ENCODE results near the gene SMIM23.

The SMIM23 gene

DNA sequence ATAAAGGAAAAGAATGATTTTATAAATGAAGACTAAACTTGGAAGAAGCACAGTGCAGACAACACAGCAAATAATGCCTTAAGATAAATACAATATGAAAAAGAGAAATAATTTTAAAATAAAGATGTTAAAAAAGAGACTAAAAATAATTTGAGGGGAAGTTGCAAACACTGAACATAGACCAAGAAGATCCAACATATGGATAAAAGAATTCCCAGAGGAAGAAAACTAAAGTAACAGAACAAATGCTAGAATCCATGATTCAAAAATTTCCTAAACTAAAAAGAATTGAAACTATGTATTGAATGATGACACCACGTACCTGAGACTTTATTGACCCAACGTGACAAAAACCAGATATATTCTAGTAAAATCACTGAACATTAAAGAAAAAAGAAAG is 18.7 kb upstream of the SMIM23 start:
- no peak overlapping the region for H3K4me3 ChIP-seq (replicated peaks; ENCODE audit: low read depth, low read length)
- no peak for DNase-seq (ENCODE audit: extremely low read depth, low read depth)
- TF ChIP-seq, protein P1, sequence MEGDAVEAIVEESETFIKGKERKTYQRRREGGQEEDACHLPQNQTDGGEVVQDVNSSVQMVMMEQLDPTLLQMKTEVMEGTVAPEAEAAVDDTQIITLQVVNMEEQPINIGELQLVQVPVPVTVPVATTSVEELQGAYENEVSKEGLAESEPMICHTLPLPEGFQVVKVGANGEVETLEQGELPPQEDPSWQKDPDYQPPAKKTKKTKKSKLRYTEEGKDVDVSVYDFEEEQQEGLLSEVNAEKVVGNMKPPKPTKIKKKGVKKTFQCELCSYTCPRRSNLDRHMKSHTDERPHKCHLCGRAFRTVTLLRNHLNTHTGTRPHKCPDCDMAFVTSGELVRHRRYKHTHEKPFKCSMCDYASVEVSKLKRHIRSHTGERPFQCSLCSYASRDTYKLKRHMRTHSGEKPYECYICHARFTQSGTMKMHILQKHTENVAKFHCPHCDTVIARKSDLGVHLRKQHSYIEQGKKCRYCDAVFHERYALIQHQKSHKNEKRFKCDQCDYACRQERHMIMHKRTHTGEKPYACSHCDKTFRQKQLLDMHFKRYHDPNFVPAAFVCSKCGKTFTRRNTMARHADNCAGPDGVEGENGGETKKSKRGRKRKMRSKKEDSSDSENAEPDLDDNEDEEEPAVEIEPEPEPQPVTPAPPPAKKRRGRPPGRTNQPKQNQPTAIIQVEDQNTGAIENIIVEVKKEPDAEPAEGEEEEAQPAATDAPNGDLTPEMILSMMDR (IDR thresholded peaks at IDR 0.05; ENCODE audit: low read depth, low read length, missing control alignments), result no peak

DNA sequence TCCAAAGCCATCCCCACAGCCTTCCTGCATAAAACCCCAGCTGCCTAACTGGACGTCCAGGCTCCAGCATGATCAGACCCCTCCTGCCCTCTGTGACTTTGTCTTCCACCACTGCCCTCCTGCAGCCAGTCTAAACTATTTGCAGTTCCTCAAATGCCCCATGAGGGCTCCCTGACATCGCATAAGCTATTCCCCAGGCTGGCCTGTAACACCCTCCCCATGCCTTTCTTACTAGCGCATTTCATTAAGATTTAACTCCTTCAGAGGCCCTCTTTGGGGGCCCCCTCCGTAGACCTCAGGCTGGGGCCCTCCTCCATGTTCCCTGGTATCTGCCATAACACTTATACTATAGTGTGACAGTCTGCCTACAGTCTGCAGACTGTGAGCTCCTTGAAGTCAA is 15.5 kb upstream of the SMIM23 start:
- TF ChIP-seq, protein P1 (IDR thresholded peaks at IDR 0.05; ENCODE audit: low read depth, low read length, missing control alignments), result no peak
- no peak overlapping the region for H3K4me3 ChIP-seq (replicated peaks; ENCODE audit: low read depth, low read length)
- no peak for DNase-seq (ENCODE audit: extremely low read depth, low read depth)

DNA sequence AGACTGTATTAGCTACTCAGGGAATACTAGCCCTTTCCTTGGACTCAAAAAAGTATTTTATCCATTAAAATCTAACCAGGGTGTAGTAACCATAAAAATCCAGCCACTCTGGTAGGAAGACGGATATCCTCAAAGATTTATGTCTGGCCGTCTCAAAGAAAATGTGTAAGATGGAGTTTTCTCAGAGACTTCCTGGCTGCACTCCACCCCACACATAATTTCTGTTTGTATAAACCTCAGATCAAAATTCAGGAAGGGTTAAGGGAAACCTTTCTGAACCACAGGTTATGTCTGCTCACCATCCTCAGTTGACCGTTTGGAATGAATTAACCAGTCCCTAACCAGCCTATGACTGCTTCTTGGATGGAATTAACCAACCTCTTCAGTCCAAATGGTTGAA is 13.8 kb upstream of the SMIM23 start:
- no peak for DNase-seq (ENCODE audit: extremely low read depth, low read depth)
- no peak overlapping the region for H3K4me3 ChIP-seq (replicated peaks; ENCODE audit: low read depth, low read length)
- TF ChIP-seq, protein P1 (IDR thresholded peaks at IDR 0.05; ENCODE audit: low read depth, low read length, missing control alignments), result no peak

DNA sequence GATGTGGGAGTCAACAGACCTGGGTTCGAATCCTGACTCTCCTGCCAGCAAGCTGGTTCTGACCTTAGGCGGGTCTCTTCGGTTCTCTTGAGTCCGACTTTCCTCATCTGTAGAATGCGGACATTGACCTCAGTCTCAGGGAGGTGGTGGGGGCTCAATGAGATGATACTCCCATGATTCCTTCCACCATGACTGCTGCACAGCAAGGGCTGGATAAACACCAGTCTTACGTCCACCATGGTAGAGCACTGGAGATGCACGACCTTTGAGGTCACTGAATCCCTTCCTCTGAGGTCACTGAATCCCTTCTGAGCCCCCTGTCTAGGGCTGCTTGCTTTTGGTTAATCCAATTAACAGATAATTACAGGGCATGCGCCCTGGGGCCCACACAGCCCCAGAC is 12.5 kb upstream of the SMIM23 start:
- TF ChIP-seq, protein P1 (IDR thresholded peaks at IDR 0.05; ENCODE audit: low read depth, low read length, missing control alignments), result no peak
- no peak overlapping the region for H3K4me3 ChIP-seq (replicated peaks; ENCODE audit: low read depth, low read length)
- no peak for DNase-seq (ENCODE audit: extremely low read depth, low read depth)

DNA sequence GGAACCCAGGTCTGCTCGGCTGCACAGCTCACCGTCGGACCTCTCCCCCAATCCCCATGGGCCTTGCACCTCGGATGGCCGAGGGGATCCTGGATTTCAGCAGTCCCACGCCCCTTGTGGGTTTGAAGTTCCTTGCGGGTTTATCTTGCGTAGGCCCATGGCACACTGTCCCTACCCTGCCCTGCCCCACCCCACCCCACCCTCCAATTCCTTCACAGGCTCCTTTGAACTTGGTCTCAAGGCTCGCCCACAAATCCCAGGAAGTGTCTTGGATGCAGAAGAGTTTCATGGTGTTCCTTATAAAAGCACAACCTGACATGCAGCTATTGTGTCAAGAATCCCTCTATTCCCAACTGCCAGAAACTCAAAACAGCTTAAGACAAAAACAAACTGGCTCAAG is 11.2 kb upstream of the SMIM23 start:
- DNase-seq (ENCODE audit: extremely low read depth, low read depth), result no peak
- TF ChIP-seq, protein P1 (IDR thresholded peaks at IDR 0.05; ENCODE audit: low read depth, low read length, missing control alignments), result no peak
- no peak overlapping the region for H3K4me3 ChIP-seq (replicated peaks; ENCODE audit: low read depth, low read length)

DNA sequence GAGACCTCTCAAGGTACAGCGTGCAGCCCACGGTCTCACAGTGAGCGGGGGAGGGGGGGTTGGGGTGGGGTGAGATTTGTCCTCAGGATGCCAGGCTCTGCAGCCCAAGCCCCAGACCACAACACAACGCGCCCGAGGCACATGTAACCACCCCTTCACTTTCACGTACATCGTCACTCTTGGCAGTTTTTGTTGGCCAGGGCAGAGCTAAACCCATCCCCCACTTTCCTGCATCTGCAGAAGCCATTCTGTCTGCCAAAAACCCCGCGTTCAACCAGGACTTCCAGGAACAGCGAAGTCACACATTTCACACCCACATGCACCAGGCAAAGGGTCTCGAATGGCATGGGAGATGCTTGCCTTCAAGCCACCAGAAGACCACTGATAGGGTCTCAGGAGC is 9.4 kb upstream of the SMIM23 start:
- DNase-seq (ENCODE audit: extremely low read depth, low read depth), result no peak
- H3K4me3 ChIP-seq (replicated peaks; ENCODE audit: low read depth, low read length), result no peak overlapping the region
- TF ChIP-seq, protein P1 (IDR thresholded peaks at IDR 0.05; ENCODE audit: low read depth, low read length, missing control alignments), result no peak
